COR-L47 (cell line): Measurements from ENCODE around the gene SPECC1L.
A peak's percentile ranks its signal among the peaks of the same experiment; 100 is the strongest.

Experiments
- DNase-seq: peaks from one replicate; lab custom pipeline; 2025; lab: John Stamatoyannopoulos, UW

Gene SPECC1L

DNA sequence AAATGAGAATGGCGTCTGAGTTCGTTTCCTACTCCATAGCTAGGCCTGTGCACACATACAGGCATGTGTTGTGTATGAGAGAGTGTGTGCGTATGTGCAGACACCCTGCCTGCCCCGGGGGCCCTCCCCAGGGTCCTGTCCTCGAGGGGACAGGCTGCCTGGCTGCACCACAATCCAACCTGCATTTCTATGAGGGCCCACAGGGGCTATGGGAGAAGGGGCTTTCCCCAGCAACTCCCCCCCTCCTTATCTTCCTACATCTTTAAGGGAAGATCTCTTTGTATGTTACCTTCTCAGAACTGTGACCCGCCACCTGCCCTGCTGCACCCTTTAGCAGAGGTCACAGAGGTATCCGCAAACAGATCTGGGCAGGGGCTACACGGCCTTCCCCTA is 171.7 kb downstream of the SPECC1L start:
- DNase-seq, result no peak

DNA sequence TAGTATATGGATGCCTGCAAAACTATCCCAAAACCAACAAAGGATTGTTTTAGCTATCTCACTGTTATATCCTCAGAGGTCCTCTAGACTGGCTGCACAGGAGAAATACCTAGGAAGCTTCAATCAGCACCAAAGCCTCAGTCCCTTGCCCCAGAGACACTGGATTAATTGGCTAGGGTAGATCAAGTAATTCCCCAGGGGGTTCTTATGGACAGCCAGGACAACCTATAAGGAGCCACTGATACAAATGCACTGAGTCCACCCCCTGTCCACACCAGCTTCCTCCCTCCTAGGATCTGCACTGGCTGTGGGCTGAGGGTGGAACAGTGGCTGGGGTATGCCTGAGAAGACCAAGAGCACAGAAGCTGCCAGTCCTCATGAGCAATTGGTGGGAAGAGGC is 173.0 kb downstream of the SPECC1L start:
- DNase-seq, result no peak

DNA sequence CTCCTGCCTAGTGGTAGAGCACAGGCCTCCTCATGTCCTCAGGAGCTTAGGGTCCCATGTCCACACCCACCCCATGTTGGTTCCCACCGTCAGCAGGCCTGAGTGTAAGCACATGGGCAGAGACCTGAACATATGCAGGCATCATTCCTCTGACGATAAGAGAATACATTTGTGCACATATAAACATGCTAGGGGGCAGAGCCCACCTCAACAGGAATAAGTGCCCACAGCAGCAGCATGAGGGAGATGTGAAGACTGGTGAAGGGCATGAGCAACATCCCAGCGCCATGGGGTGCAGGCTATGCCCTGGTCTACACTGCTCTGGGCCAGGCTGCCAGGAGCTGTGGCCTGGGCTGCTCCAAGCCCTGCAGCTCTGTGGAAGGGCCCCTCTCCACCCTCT is 173.6 kb downstream of the SPECC1L start:
- DNase-seq, result no peak

DNA sequence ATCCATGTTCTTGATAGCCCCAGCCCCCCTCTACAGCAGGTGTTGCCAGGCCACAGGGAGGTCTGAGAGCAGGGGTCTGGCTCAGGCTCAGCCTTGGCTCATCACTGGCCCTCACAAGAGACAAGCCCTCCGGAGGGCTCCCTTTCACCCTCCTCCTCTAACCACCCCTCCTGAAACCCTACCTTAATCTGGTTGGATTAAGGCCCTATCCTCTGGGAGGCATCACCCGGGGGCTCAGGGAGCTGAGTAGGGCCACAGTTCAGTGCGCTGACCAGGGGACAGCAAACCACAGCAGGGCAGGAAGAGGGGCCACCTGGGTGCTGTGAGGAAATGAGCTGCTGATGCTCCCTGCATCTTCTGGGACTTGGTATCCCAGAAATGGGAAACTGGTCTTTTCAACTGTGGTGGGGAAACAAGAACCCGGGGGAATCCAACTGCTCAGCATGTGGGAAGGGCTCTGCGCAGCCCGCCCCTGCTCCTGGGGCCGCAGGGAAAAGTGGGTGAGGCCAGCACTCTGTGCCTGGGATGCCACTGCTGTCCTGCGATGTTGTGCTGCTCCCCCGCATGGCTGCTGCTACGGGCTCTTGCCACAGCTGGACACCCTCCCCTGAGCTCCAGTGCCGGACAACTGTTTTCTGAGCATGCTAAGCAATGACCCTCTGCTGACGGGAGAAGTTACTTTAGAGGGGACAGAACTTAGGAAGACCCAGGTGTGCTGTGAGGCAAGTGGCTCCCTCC is 174.3 kb downstream of the SPECC1L start:
- no peak for DNase-seq

DNA sequence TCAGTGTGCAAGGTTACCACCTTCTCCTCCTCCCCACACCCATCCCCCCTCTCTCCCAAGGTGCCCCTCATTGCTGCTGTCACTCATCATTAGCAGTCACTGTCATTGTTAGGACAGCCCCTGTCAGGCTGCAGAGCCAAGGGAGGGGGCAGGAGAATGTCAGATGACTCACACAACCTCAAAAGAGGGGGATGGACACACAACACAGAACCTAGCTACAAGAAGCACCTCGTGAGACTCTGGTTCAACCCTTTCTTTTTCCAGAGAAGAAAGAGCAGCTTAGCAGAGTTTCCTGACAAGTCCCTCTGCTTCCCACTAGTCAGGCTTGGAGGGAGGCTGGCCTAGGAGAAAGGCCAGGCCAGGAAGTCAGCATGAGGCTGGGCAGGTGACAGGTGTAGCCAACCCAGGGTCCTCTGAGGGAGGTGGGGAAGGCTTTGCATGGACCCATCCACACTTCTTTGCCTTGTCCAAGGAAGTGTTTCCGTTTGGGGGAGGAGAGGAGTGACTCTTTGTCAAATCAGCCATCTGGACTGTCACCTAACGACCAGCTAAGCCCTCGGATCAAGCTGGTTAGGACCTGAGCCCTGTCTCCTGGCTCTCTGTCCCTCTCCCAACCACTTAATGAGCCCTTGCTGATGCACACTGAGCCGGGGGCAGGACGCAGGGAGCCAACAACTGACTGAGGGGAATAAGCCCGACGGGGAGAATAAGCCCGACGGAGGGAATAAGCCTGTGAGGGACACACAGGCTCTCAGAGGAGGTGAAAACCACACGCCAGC is 175.0 kb downstream of the SPECC1L start:
- DNase-seq, result no peak

DNA sequence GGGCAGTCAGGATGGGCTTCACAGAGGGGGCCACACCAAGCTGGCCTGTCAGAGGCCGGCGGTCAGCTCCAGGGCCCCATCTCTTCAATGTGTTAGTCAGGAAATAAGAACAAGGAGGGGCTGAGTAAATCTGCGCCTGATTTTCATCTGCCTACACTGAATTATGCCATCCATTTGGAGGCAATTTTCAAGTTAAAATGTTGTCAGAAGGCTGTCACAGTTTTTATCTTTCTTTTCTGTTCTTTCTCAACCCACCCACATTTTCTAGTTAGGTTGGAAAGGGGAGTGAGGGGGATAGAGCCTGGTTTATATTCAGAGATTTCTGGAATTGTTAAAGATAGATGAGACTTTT is 175.6 kb downstream of the SPECC1L start:
- DNase-seq, result no peak

DNA sequence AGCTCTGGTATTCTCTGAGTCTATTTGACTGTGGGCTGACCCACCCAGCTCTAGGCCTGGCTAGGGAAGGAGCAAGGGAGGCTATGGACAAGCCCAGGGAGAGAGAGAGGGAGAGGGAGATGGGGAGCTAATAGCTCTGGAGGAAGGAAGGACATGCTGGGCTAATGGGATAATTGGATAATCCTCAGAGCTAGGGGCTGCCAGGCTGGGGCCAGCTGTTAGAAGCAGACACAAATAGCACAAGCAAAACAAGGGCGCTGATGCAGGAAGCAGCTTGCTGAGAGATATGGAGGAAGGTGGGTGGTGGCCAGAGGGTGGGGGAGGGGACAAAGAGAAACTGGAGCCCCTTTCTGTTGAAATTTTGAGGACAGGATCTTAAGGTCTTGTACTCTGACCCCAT is 180.0 kb downstream of the SPECC1L start:
- peak; percentile 89 for DNase-seq

DNA sequence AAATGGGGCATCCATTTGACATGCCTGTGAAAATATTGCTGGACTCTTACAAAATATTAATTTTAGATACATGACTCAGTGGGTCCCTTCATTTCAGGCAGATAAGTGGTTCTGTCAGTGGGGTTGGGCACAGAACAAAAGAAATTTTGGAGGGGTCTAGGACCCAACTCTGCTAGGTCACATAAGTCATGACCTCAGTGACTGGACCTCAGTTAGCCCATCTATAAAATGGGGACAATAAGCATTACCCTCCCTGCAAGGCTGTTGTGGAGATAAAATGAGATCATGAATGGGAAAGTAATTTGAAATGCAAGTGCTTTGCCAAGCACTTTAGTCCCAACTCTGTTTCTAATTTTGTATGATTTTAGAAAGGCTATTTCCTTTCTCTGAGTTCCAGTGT is 180.5 kb downstream of the SPECC1L start:
- no peak for DNase-seq

DNA sequence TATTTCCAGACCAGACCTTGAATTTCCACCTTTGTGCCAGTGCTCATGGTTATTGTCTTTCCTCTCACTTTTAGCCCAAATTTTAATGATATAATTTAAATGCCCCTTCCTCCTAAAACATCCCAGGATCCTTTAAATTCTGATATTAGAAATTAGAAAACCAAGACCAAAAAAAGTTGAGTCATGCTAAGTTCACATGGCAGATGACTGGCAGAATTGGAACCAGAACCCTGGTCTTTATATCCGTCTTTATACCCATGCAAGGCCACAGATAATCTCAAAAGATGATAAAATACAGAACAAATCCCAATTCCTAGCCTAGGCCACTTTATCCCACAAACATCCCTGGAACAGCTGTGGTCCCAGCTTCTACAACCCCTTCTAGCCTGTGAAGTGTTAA is 183.2 kb downstream of the SPECC1L start:
- DNase-seq, result no peak

DNA sequence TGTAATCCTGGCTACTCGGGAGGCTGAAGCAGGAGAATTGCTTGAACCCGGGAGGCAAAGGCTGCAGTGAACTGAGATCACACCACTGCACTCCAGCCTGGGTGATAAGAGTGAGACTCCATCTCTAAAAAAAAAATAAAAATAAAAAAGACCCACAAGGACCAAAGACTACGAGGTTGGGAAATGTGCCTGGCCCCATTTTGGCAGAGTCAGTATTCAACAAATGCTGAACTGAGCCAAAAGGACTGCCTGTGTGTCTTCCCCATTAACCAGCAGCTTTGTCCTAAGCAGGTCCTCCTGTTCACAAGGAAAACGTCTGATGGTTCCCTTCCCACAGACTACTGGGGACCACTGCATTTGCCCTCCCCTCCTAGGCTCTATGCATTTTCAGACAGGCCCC is 184.4 kb downstream of the SPECC1L start:
- no peak for DNase-seq

DNA sequence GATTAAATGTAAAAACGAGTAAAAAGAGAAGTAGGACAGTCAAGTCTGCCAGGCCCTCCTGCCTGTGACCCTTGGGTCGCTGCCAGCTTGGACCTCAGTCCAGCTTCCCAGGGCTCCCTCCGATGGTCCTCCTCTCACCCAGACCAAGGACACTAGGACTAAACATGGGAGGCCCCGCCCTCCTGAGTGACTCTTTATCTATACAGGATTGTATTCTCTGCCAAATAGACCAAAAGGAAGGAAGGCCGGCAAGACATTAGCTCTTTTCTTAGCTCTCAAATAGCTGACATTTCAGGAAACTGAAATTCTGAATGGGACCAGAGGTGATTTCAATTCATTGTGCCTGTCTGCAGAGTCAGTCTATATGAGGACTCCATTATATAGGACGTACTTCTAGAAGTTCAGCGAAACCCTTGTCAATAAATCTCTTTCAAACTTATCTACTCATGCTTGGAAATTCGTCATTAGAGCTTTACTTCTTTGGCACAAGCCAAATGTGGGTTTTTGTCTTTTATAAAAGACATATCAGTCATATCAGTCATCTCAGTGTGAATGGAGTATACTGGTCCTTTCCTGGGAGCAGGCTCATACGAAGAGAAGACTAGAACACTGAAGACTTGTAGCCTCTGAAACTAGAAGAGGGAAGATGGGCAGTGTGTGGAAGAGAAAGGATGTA is 185.3 kb downstream of the SPECC1L start:
- DNase-seq, result no peak

DNA sequence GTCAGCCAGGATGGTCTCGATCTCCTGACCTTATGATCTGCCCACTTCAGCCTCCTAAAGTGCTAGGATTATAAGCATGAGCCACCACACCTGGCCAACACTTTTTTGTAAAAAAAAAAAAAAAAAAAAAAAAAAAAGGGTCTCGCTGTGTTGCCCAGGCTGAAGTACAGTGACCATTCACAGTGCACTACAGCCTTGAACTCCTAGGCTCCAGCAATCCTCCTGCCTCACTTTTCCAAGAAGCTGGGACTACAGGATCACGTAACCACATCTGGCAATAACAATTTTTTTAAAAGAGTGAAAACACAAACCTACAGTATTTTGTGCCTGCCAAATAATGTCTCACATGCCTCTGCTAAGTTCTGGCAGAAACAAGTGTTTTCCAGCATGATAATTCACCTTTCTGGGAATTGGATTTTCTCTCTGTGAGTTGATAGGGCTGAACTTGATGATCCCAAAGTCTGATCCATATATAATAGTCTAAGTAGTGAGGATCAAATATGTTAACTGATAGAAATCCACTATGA is 187.3 kb downstream of the SPECC1L start:
- no peak for DNase-seq

DNA sequence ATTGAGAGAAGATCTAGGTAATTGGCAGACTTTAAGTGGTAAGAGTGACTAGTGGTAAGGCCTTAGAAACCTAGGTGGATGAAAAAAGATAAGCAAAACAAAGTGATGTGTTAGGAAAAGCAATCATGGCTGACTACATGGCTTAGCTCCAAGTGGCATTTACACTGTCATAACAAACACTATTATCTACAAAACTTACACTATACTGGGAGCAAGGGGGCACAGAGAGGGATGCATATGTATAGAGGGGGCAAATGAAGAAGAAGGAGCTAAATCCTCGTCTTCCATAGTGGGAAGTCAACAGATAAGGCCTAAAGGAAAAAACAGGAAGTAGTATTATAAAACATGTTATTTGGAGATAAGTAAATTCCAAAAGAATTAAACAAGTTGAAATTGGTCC is 189.3 kb downstream of the SPECC1L start:
- no peak for DNase-seq

DNA sequence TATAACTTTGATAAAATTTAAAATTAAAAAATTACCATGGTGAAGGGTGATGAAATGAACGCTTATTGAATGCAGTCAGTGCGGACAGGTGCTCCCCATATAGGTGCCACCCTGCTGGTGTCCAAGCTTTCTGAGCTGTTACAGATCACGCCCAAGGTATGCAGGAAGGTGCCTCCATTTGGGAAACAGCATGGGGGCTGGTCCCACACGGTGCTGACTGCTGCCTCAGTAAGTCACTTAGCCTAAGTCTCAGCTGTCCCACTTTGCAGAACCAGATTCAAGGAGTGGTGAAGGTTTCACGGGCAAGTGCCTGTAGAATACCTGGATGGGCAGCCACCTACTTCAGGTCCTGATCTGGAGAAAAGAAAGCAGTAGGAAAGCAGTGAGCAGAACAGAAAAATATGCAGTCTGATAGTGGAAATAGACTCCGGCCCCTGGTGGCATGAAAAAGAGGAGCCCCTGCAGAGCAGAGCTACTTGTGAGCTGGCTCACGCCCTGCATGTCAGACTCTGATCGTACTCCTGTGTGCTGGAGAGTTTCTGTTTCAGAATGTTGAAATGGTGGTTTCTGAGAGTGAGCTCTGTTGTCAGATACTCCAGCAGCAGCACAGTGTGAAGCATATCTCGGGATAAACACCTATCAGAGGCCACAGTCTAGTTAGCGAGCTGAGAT is 189.9 kb downstream of the SPECC1L start:
- DNase-seq, result no peak

DNA sequence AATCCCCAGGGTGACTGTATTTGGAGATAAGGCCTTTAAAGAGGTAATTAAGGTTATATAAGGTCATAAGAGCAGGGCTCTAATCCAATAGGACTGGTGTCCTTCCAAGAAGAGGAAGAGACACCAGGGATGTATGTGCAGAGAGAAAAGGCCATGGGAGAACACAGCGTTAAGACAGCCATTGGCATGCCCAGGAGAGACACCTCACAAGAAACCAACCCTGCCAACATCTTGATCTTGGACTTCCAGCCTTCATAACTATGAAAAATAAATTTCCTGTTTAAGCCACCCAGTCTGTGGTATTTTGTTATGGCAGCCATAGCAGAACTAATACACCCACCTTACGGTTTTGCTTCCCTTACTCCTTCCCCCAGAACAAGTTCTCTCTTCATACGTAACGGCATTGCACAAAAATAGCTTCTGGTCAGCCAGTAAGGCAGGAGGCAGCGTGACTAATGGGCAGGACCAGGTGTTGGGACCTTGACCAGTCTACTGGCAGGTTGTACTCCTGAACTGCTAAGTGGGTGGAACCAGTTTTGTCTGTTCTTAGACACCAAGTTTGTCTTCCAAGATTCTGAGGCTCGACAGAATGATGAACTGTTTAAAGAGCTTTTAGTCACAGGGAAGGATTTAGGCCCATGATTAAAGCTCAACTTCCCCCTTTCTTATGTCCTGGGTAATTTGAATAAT is 192.6 kb downstream of the SPECC1L start:
- no peak for DNase-seq

DNA sequence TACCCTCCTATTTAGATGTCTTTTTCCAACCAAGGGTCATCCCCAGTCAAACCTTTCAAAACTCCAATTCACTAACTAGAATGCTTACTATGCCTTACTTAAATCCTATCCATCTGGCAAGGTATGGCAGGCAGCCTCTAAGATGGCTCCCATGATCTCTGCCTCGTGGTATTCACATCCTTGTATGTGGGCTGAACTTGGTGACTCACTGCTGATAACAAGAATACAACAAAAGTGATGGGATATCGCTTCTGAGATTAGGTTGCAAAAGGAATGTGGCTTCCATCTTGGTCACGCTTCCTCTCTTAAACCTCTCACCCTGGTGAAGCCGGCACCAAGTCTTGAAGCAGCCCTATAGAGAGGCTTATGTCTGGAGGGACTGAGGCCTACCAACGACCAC is 194.9 kb downstream of the SPECC1L start:
- no peak for DNase-seq

DNA sequence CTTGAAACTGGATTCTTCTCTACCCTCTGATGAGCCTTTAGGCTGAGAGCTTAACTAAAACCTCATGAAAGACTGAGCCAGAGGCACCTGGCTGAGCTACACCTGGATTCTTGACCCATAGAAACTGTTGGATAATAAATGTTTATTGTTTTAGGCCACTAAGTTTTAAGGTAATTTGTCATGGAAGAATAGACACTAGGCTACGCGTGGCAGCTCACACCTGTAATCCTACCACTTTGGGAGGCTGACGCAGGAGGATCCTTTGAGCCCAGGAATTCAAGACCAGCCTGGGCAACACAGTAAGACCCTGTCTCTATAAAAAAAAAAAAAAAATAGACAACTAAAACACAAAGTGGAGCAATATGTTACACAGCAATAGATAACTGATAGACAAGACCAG is 195.3 kb downstream of the SPECC1L start:
- DNase-seq, result no peak

DNA sequence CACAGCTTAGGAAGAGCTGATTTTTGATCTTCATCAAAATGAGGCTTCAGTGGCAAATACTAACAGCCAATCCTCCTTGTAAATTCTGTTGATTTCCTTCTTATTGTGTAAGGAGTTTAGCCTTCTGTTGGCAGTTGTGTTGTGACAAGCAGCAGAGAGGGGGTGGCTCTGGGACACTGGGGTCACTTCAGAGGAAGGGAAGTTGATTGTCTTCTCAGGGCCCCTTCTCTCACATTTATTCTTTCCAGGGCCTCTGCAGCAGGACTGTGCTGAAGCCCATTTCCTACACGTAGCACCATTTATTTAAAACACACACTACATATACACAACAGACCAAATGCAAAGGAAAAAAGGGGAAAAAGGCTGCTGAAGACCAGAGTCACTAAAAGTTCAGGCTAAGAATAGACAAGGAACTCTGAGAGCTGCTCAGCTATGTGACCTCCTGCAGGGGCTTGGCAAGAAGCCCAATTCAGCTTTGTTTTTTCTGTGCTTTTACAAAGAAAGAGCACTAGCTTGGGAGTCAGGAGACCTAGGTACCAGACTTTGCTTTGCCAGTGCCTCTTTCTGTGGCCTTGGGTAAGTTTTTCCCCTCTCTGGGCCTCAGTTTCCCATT is 196.2 kb downstream of the SPECC1L start:
- no peak for DNase-seq

DNA sequence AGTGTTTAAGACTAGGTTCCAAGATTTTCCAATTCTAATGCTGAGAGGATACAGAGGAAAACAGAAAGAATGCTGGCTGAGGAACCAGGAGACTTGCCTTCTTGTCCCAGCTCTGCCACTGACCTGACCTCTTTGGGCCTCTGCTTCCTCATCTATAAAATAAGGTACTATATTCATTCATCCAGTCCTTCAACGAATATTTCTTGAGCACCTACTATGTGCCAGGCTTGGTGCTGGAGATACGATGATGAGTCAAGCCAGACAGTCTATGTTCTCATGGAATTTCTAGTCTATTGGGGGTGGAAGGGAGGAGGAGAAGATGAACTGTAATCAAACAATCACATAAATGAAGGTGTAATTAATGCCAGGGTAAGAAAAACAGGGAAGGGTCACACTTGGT is 196.7 kb downstream of the SPECC1L start:
- DNase-seq, result no peak
